Stimulated activated CD8-positive, alpha-beta memory T cell treated with anti-CD3 and anti-CD28 coated beads, Interleukin-7, amount 100 ng/mL, for 48 hours (primary cell): Measurements from ENCODE around the gene PLXDC2.
"Not testable (repeated sequence)": the region's sequence is repeated elsewhere in the genome, so short reads cannot be mapped to it uniquely, and the experiment has no call there.

ENCODE experiments used
- DNase-seq, 2 donors: peaks; one replicate each; pipeline ENCODE4 v3.0.0-alpha.2; 2020; ENCODE audit warnings: low read depth in 1 of 2; ENCODE audit errors: extremely low read depth in 1 of 2

PLXDC2 gene

GRCh38 chr10:20173046-20173445 is 356.8 kb downstream of the PLXDC2 start:
- no peak for DNase-seq

DNA sequence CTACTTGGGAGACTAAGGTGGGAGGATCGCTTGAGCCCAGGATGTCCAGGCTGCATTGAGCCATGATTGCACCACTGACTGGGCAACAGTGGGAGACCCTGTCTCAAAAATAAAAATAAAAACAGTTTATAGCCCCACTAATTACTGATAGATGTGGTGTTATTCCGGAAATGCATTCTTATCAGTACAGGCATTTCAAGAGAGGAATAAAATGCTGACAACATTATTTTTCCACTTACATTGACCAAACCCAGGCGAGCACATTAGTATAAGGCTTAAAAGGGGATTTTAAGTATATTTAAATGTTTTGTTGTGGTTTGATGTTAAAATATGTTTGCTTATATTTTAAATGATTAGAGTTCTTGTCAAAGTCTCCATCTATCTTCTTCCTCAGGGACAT is 359.5 kb downstream of the PLXDC2 start:
- DNase-seq, result no peak

DNA sequence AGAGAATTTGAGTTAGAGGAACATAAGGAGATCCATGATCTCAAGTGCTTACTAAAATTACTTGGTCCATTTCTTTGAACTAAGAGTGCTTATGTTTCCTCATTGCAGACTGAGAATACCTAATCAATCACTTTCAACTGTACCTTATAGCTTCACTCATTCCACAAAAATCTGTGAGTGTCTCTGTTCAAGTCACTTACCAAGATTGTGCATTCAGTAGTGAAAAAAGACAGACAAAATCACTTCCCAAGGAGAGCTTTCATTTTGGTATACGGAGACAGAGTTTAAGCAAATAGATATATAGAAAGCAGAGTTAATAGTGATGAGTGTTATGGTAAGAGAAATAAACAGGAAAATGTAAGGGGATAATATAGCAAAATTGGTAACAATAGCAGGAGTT is 364.5 kb downstream of the PLXDC2 start:
- no peak for DNase-seq

GRCh38 chr10:20181434-20181833 is 365.2 kb downstream of the PLXDC2 start:
- DNase-seq, result no peak

- DNase-seq, result no peak
Observed at GRCh38 chr10:20185116-20185515, 368.9 kb downstream of the PLXDC2 start.

GRCh38 chr10:20191392-20191791 is 375.2 kb downstream of the PLXDC2 start:
- DNase-seq, result not testable (repeated sequence)

DNA sequence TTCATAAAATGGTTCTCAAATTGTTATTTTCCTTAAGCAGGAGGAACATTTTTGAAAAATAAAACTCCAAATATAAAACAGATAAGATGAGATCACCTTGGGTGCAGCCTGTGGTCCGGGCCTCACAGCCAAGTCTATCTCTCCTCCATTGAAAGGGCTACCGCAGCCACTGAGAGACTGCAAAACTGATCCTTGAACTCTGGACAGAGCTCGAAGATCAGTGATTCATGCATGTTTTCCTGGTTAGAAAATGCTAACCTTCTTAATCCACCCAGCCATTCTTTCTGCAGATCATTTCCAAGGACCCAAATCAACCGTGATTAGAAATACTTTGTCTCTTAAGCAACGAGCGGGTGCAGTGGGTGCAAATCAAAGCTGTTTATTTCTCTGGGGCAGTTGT is 378.8 kb downstream of the PLXDC2 start:
- DNase-seq, result no peak

DNA sequence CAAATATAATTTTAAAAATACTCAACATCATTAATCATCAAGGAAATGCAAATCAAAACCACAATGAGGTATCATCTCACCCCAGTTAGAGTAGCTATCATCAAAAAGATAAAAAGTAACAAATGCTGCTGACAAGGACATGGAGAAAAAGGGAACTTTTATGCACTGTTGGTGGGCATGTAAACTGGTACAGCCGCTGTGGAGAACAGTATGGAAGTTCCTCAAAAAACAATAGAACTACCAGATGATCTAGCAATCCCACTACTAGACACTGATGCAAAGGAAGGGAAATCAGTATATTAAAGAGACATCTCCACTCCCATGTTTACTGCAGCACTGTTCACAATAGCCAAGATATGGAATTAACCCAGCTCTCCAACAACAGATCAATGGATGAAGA is 384.5 kb downstream of the PLXDC2 start:
- DNase-seq, result no peak

- no peak for DNase-seq
Observed at GRCh38 chr10:20202337-20202736, 386.1 kb downstream of the PLXDC2 start.

- DNase-seq, result no peak
Observed at GRCh38 chr10:20207653-20208052, 391.4 kb downstream of the PLXDC2 start.

DNA sequence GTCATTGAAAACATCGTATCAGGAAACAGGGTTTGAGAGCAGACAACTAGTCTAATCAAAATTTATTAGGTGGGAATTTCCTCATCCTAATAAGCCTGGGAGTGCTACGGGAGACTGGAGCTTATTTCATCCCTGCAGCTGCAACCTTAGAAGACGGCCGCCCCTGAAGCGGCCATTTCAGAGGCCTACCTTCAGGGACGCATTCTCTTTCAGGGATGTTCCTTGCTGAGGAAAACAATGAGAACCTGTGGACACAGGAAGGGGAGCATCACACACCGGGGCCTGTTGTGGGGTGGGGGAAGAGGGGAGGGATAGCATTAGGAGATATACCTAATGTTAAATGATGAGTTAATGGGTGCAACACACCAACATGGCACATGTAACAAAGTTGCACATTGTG is 392.9 kb downstream of the PLXDC2 start:
- DNase-seq, result not testable (repeated sequence)

DNA sequence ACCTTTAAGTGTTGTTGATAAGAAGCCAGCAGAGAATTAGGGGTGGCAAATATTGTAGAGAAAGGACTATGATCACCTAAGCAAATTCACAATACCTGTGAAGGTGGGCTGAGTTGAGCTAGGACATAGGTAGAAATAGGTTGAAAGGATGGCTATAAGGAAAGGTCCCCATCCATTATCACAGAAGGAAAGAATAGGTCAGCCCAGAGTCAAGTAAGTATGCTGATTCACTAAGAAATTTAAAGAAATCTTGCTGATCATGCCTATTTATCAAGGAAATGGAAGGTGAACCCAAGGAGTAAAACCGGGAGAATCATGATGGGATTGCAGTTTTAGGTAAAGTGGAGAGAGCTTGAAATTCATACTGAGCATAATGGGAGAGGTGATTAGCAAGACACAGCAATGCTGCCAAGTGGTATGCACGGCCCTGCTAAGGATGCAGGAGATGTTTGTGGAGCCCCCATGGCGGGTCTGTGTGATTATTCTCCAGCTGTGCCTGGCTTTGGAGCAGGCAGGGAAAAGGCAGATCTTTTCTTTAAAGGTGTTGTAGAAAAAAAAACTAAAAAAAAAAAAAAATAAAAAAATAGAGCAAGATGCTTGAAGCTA is 399.4 kb downstream of the PLXDC2 start:
- DNase-seq, result no peak

- DNase-seq, result no peak
Observed at GRCh38 chr10:20221356-20221755, 405.1 kb downstream of the PLXDC2 start.

DNA sequence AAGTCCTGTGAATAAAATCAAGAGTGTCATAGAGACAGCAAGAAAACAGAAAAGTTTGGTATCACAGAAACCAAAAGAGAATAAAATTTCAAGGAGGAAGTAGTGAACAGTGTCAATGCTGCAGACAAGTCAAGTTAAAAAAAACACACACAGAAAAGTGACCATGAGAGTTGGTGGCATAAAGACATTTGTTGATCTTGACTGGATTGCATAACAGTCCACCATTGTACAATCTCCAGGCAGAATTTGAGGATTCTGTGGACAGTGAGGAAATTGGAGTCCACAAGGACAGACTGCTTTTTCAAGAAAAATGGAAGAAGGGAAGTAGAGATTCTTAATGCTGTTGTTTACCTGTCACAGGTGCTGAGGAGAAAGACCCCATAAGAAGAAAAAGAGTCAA is 412.5 kb downstream of the PLXDC2 start:
- DNase-seq, result no peak

GRCh38 chr10:20232079-20232705 is 416.0 kb downstream of the PLXDC2 start:
- no peak for DNase-seq

DNA sequence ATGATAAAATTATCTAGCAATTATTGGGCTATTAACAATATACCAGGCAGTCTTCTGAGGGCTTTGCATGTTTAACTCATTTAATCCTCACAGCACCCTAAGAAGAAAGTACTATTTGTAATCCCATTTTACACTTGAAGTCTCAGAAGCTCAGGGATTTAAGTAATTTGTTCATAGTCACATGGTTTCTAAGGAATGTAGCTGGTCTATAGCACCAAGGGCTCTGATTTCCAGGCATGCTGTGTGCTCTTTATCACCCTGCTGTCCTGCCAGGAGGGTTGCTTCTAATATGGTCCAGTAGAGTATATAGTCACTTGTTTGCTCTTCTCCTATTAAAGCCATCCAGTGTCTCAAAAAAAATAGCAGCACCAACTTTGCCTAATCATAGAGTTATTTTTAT is 417.2 kb downstream of the PLXDC2 start:
- DNase-seq, result no peak

- DNase-seq, result no peak
Observed at GRCh38 chr10:20234579-20234978, 418.3 kb downstream of the PLXDC2 start.

- no peak for DNase-seq
Observed at GRCh38 chr10:20237091-20237570, 420.9 kb downstream of the PLXDC2 start.

DNA sequence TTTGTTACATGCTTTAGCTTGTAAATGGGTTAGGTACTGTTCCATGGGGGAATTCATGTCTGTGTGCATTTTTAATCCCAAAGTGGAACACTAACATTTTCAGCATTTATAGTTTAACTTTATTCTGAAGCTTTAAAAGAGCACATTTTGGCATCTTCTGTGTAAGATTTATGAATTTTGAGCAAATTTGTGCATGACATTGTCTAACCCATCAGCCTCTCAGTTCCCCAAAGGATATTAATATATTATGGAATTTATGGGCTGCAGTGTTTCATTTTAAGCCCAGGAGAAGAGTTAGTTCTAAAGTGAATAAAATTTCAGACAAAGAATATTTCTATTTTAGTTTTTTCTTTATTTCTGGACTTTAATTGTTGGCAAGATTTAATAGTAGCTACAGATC is 421.4 kb downstream of the PLXDC2 start:
- DNase-seq, result no peak

- no peak for DNase-seq
Observed at GRCh38 chr10:20240643-20241042, 424.4 kb downstream of the PLXDC2 start.

DNA sequence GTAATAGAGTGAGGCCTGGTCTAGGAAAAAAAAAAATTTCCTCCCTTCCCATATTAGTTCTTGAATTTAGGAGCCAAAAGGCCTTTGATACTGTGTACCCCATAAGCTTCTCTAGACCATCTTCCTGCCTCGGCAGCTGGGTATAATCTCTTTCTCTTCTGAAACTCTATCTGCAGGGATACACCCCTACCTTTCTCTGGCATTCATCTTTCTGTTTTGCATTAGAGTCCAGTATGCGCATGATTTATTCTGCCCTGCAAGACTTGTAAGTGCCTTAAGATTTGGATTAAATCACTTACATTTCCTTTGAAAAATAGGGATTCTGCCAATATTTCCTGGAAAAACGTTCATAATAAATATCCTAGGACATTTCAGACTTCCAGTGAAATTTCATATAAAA is 431.2 kb downstream of the PLXDC2 start:
- DNase-seq, result no peak

DNA sequence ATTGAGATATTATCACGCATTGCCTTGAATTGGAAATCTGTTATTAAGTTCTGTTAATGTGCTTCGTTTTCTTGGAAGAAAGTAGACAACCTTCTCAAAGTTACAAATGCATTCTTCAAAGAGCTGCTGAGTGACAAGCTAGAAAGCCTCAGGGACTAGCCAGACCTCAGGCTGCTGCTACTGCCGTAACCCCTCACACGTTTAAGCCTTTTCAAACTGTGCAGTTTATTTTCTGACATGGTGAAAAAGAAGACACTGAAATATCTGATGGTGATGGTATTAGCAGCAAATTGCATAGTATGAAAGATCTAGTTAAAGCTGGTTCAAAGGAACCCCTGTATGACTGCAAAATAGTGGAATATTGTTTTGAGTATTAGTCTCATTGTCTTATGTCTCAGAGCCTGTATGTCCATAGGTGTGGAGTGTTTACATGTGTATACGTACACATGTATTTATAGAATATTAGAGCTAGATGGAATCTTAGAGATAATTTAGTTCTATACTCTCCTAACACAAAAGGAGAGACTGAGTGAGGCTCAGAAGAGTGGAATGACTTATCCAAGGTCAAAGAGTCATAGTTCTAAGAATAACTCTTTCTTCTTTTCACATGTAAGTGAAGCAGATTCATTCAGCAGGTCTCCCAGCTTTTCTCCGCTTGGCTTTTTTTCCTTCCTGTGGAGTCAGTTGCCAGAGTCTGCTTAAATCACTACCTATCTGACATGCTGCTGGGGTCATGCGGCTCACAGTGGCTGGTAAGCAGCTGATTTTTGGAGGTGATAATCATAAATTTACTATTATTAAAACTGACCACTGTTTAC is 431.9 kb downstream of the PLXDC2 start:
- no peak for DNase-seq
